Endothelial cell (in vitro differentiated cells): ENCODE measurements around the gene IREB2. TPM values are rescaled to one million over a fixed set of nuclear protein-coding genes. Genes with fewer than 3 reads are reported as not detected.
A peak's percentile ranks its signal among the peaks of the same experiment; 100 is the strongest.

Experiments used
- DNase-seq: peaks from one replicate; pipeline ENCODE4 v3.0.0; 2021; ENCODE audit warnings: low spot score
- H3K27ac Mint-ChIP-seq: one replicate; pipeline ENCODE4 v1.8.0; 2021; ENCODE audit warnings: mixed read lengths, inconsistent platforms; ENCODE audit not compliant: unreplicated experiment
- H3K27me3 Mint-ChIP-seq: one replicate; pipeline ENCODE4 v1.8.0; 2021; ENCODE audit warnings: mild to moderate bottlenecking, moderate library complexity, mixed read lengths, inconsistent platforms; ENCODE audit not compliant: unreplicated experiment
- H3K36me3 Mint-ChIP-seq: one replicate; pipeline ENCODE4 v1.8.0; 2021; ENCODE audit warnings: mild to moderate bottlenecking, low read depth, mixed read lengths, inconsistent platforms; ENCODE audit not compliant: unreplicated experiment
- H3K4me1 Mint-ChIP-seq: one replicate; pipeline ENCODE4 v1.8.0; 2021; ENCODE audit warnings: mild to moderate bottlenecking, mixed read lengths, inconsistent platforms; ENCODE audit not compliant: unreplicated experiment
- H3K4me3 Mint-ChIP-seq: one replicate; pipeline ENCODE4 v1.8.0; 2021; ENCODE audit warnings: mild to moderate bottlenecking, mixed read lengths, inconsistent platforms; ENCODE audit not compliant: unreplicated experiment
- H3K9me3 Mint-ChIP-seq: one replicate; pipeline ENCODE4 v1.8.0; 2021; ENCODE audit warnings: mixed read lengths, inconsistent platforms; ENCODE audit not compliant: unreplicated experiment
- CTCF ChIP-seq: fragments of 200-600 bp; sonication (generic); IDR thresholded peaks from one replicate; pipeline ENCODE4 v1.5.0; 2021; ENCODE audit warnings: antibody characterized with exemption; ENCODE audit not compliant: unreplicated experiment
- total RNA-seq: library from RNA; stranded (reverse); fragmentation: NEBNext Ultra II Directional; extraction: Animal tissue kit (Norgen Biotek cat#: 25700); gene quantifications from one replicate; pipeline ENCODE4 v1.2.1, GENCODE V29; 2021; ENCODE audit not compliant: unreplicated experiment

The IREB2 gene
- total RNA-seq, 1 donor from 2014 or later = 71.3 TPM

DNA sequence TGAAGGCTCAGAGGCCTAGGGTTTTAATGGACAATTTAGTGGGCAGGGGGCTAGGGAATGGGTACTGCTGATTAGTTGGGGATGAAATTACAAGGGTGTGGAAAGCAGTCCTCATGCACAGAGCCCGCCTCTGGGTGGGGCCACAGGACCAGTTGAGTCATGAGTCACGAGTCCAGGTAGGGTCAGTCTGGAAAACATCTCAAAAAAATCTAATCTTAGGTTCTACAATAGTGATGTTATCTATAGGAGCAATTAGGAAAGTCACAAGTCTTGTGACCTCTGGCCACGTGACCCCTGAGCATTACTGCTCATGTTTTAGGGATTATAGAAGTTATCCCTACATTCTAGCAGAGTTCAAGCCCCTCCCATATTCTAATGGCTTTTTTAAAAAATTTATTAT lies 18.6 kb upstream of the IREB2 start:
- H3K27me3 Mint-ChIP-seq = no peaks in the 10 kb centered on the region
- no peak overlapping the region for H3K4me3 Mint-ChIP-seq
- DNase-seq = no peak
- no peaks in the 10 kb centered on the region for H3K36me3 Mint-ChIP-seq
- TF ChIP-seq CTCF = no peak
- no peak overlapping the region for H3K27ac Mint-ChIP-seq
- H3K4me1 Mint-ChIP-seq = no peaks in the 10 kb centered on the region
- no peaks in the 10 kb centered on the region for H3K9me3 Mint-ChIP-seq

GRCh38 chr15:78420220-78420619 lies 17.8 kb upstream of the IREB2 start:
- no peak for DNase-seq
- Mint-ChIP-seq H3K27me3 (no peaks in the 10 kb centered on the region), H3K9me3 (no peaks in the 10 kb centered on the region), H3K4me3 (no peak overlapping the region), H3K4me1 (no peaks in the 10 kb centered on the region), H3K36me3 (no peaks in the 10 kb centered on the region), H3K27ac (no peak overlapping the region)
- no peak for TF ChIP-seq CTCF

DNA sequence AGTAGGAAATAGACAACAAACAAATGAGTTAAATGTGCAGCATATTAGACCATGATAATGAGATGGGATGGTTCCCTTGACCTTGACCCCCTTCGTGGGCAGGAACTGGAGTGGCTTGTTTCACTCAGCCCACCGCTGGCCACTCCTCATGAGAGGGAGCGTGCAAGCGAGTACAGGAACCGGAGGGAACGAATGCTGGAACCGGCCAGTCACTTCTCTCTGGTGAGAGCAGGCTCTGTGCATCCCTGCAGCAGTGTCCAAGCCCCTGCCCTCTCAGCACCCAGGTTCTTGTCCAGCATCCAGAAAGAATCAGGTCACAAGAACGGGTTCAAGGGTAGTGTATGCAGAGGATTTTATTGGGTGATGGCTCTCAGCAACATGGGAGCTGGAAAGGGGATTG lies 17.2 kb upstream of the IREB2 start:
- no peak for DNase-seq
- Mint-ChIP-seq H3K9me3 (no peaks in the 10 kb centered on the region), H3K27ac (no peak overlapping the region), H3K27me3 (no peaks in the 10 kb centered on the region), H3K36me3 (no peaks in the 10 kb centered on the region), H3K4me3 (no peak overlapping the region), H3K4me1 (no peaks in the 10 kb centered on the region)
- no peak for TF ChIP-seq CTCF

- Mint-ChIP-seq H3K27me3 (no peaks in the 10 kb centered on the region), H3K4me1 (no peaks in the 10 kb centered on the region), H3K36me3 (no peaks in the 10 kb centered on the region), H3K27ac (no peak overlapping the region), H3K4me3 (no peak overlapping the region), H3K9me3 (no peaks in the 10 kb centered on the region)
- no peak for DNase-seq
- TF ChIP-seq CTCF = no peak
These were observed 16.6 kb upstream of the IREB2 start for GRCh38 chr15:78421238-78421965.

DNA sequence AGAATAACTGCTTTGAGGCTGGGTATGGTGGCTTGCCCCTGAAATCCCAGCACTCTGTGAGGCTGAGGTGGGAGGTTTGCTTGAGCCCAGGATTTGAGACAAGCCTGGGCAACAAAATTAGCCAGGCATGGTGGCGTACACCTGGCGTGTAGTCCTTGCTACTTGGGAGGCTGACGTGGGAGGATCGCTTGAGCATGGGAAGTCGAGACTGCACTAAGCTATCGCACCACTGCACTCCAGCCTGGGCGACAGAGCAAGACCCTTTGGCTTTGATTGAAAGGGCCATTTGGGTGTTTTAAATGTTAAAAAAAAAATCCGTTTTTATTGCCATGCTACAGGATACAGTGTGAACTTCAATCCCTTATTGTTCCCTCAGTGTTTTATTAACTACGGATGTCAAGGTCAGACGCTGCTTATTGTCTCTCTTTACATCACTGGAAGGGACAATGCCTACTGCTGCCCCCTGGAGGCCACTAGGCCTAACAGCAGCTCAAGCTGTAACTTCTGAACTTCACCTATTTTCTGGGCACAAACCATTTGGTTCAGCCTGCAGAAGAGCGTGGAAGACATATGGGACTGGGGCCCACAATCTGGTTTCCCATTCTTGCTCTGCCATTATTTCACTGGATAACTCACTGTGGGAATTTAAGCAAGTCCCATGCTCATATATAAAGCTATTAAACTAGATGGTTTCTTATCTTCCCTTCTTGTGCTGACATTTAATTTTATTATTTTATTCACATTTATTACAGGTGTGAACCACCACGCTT lies 15.3 kb upstream of the IREB2 start:
- Mint-ChIP-seq H3K27me3 (no peaks in the 10 kb centered on the region), H3K4me3 (no peak overlapping the region), H3K9me3 (no peaks in the 10 kb centered on the region), H3K36me3 (no peaks in the 10 kb centered on the region), H3K4me1 (no peaks in the 10 kb centered on the region), H3K27ac (no peak overlapping the region)
- DNase-seq = peak; percentile 61
- peak; percentile 88 for TF ChIP-seq CTCF
